PC-9 (cell line): Measurements from ENCODE around the gene MNS1. TPM values are rescaled to one million over a fixed set of nuclear protein-coding genes. Genes with fewer than 3 reads are reported as not detected.

Source experiments
- BruUV-seq: library from RNA; stranded (reverse); fragments of 400-500 nt; replicated peaks from 2 replicates; lab custom pipeline; 2021; lab: Mats Ljungman, UMichigan
- CTCF ChIA-PET: fragments of 300-600 bp; sonication (Branson Sonifier 250); formaldehyde crosslinking; loops from one replicate; lab custom pipeline; 2022; ENCODE audit warnings: antibody characterized with exemption; lab: Charles Lee
- POLR2A ChIA-PET: fragments of 300-600 bp; sonication (Branson Sonifier 250); formaldehyde crosslinking; loops from one replicate; lab custom pipeline; 2022; ENCODE audit warnings: antibody characterized with exemption; ENCODE audit not compliant: unreplicated experiment; lab: Charles Lee
- DNase-seq, 2 experiments: peaks; one replicate each; pipeline versions ENCODE4 v3.0.0 to v3.0.0-alpha.2; 2015 to 2022; ENCODE audit warnings: mixed read lengths in 1 of 2
- H2AFZ ChIP-seq: fragments of 200-600 bp; sonication (generic); 2 replicates; pipeline ENCODE4 v1.8.1; 2017; ENCODE audit warnings: antibody characterized with exemption
- H3F3A ChIP-seq: fragments of 200-600 bp; sonication (generic); 2 replicates; pipeline ENCODE4 v1.8.1; 2017; ENCODE audit warnings: antibody characterized with exemption, mild to moderate bottlenecking, low read depth; ENCODE audit not compliant: insufficient read depth
- H3K27ac ChIP-seq: fragments of 200-600 bp; sonication (generic); 2 replicates; pipeline ENCODE4 v1.6.1; 2016; ENCODE audit warnings: mixed run types
- H3K27me3 ChIP-seq: fragments of 200-600 bp; sonication (generic); 2 replicates; pipeline ENCODE4 v1.6.1; 2016; ENCODE audit warnings: low read depth, mixed run types; ENCODE audit not compliant: insufficient read depth
- H3K36me3 ChIP-seq: fragments of 200-600 bp; sonication (generic); 2 replicates; pipeline ENCODE4 v1.6.1; 2016; ENCODE audit warnings: low read depth, mixed run types
- H3K4me1 ChIP-seq: fragments of 200-600 bp; sonication (generic); replicated peaks from 2 replicates; pipeline ENCODE4 v1.6.1; 2016; ENCODE audit warnings: mixed run types; ENCODE audit not compliant: insufficient read depth
- H3K4me2 ChIP-seq: fragments of 200-600 bp; sonication (generic); 2 replicates; pipeline ENCODE4 v1.6.1; 2017; ENCODE audit warnings: mixed run types
- H3K4me3 ChIP-seq: fragments of 200-600 bp; sonication (generic); 2 replicates; pipeline ENCODE4 v1.6.1; 2016; ENCODE audit warnings: mixed run types
- H3K79me2 ChIP-seq: fragments of 200-600 bp; sonication (generic); 2 replicates; pipeline ENCODE4 v1.6.1; 2017; ENCODE audit warnings: low read depth, mixed run types
- H3K9me2 ChIP-seq: fragments of 200-600 bp; sonication (generic); 2 replicates; pipeline ENCODE4 v1.8.1; 2017; ENCODE audit warnings: mild to moderate bottlenecking; ENCODE audit not compliant: insufficient read depth
- H3K9me3 ChIP-seq: fragments of 200-600 bp; sonication (generic); 2 replicates; pipeline ENCODE4 v1.8.1; 2016; ENCODE audit warnings: low read depth; ENCODE audit not compliant: insufficient read depth
- H4K20me1 ChIP-seq: fragments of 200-600 bp; sonication (generic); 2 replicates; pipeline ENCODE4 v1.8.1; 2017; ENCODE audit not compliant: insufficient read depth
- CTCF ChIP-seq: fragments of 200-600 bp; sonication (generic); conservative IDR thresholded peaks from 2 replicates; pipeline ENCODE4 v1.6.1; 2017; ENCODE audit warnings: mixed run types, antibody characterized with exemption, mild to moderate bottlenecking, moderate library complexity
- EZH2 ChIP-seq: fragments of 200-600 bp; sonication (generic); IDR thresholded peaks from 2 replicates; pipeline ENCODE4 v1.8.0; 2017; ENCODE audit warnings: antibody characterized with exemption, low read depth
- intact Hi-C: fragments of 100-400 bp; cut with micrococcal nuclease; formaldehyde crosslinking; loops from one replicate; pipeline ENCODE4 v1.10.0; 2022; ENCODE audit not compliant: unreplicated experiment
- total RNA-seq: library from RNA; stranded (reverse); gene quantifications from 2 replicates; pipeline ENCODE4 v1.2.3, GENCODE V29; 2021

Gene MNS1
- total RNA-seq, 1 experiment from 2014 or later = 16.2 TPM

- BruUV-seq = no TSS peak
Measured at GRCh38 chr15:56460071-56460470, 4.9 kb downstream of the MNS1 start.

DNA sequence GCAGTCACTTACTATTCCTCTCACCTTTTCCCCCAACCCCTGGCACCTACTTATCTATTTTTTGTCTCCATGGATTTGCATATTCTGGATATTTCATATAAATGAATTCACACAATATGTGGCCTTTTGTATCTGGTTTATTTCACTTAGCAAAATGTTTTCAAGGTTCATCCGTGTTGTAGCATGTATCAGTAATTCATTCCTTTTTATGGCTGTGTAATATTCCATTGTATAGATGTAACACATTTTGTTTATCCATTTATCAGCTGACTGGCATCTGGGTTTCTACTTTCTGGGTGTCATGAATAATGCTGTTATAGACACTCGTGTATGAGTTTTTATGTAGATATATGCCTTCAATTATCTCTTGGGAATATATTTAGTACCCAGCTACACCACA, 5.8 kb downstream of the MNS1 start:
- intact Hi-C loops = no loop called here
- ChIA-PET POLR2A (no interaction called here), CTCF (no interaction called here)
- no TSS peak for BruUV-seq
- Histone ChIP-seq H3K4me2 (no peak overlapping the region), H3K36me3 (no peaks in the 10 kb centered on the region), H3K27ac (no peak overlapping the region), H3K4me1 (peaks cover 3% of the 10 kb centered on the region; the same call in 1 of the 2 replicates), H3F3A (no peaks in the 10 kb centered on the region), H2AFZ (no peak overlapping the region), H3K79me2 (no peaks in the 10 kb centered on the region), H3K9me3 (no peaks in the 10 kb centered on the region), H3K9me2 (no peaks in the 10 kb centered on the region), H4K20me1 (no peaks in the 10 kb centered on the region), H3K27me3 (no peaks in the 10 kb centered on the region), H3K4me3 (no peak overlapping the region)
- no peak for TF ChIP-seq CTCF
- no peak for TF ChIP-seq EZH2
- DNase-seq = no peak

More at GRCh38 chr15:56460071-56460470, 4.9 kb downstream of the MNS1 start:
- Histone ChIP-seq H3K4me2 (no peak overlapping the region), H2AFZ (no peak overlapping the region), H3K9me2 (no peaks in the 10 kb centered on the region), H3K4me3 (no peak overlapping the region), H3F3A (no peaks in the 10 kb centered on the region), H3K27ac (no peak overlapping the region), H3K9me3 (no peaks in the 10 kb centered on the region), H4K20me1 (no peaks in the 10 kb centered on the region), H3K27me3 (no peaks in the 10 kb centered on the region), H3K36me3 (no peaks in the 10 kb centered on the region), H3K79me2 (no peaks in the 10 kb centered on the region), H3K4me1 (peaks cover 5% of the 10 kb centered on the region; the same call in 1 of the 2 replicates)
- DNase-seq = no peak
- intact Hi-C loops = no loop called here
- POLR2A ChIA-PET = no interaction called here
- CTCF ChIA-PET = interaction anchor here (0.9 kb wide), 1 partner anchor 31 kb away, joined by 3 read pairs; no protein-coding TSS in a partner anchor
- no peak for TF ChIP-seq EZH2
- no peak for TF ChIP-seq CTCF

DNA sequence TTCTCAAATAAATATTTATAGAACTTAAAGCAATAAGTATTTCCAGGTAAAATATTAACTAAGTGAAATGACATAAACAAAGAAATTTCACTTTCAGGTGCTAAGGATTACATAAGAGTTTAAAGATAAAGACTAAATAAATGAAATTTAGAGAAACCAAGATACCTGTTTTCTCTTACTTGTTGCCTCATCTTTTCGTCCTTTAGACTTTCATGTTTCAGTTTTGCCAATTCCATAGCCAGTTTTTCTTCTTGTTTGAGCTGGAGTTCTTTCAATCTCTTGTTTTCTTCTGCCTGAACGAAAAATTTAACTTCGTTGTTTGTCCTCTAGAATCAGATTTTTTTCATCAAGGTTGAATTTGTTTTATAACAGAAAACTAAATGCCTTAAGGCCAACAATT, 8.7 kb downstream of the MNS1 start:
- Histone ChIP-seq H3K27ac (no peak overlapping the region), H3K36me3 (no peaks in the 10 kb centered on the region), H3K9me3 (no peaks in the 10 kb centered on the region), H3F3A (no peaks in the 10 kb centered on the region), H4K20me1 (no peaks in the 10 kb centered on the region), H3K4me2 (no peak overlapping the region), H3K27me3 (no peaks in the 10 kb centered on the region), H3K4me3 (no peak overlapping the region), H3K9me2 (no peaks in the 10 kb centered on the region), H3K4me1 (no peaks in the 10 kb centered on the region), H2AFZ (no peak overlapping the region), H3K79me2 (no peaks in the 10 kb centered on the region)
- TF ChIP-seq CTCF (no peak), EZH2 (no peak)
- no TSS peak for BruUV-seq
- ChIA-PET CTCF (no interaction called here), POLR2A (no interaction called here)
- intact Hi-C loops = no loop called here
- no peak for DNase-seq
